ENCODE data around the gene CCNC. TPM values are rescaled to one million over a fixed set of nuclear protein-coding genes. Genes with fewer than 3 reads are reported as not detected.

CCNC gene
- total and polyA plus RNA-seq, 5 donors from 2014 or later, result 32.3 to 48.6 (median 46.6) TPM

DNA sequence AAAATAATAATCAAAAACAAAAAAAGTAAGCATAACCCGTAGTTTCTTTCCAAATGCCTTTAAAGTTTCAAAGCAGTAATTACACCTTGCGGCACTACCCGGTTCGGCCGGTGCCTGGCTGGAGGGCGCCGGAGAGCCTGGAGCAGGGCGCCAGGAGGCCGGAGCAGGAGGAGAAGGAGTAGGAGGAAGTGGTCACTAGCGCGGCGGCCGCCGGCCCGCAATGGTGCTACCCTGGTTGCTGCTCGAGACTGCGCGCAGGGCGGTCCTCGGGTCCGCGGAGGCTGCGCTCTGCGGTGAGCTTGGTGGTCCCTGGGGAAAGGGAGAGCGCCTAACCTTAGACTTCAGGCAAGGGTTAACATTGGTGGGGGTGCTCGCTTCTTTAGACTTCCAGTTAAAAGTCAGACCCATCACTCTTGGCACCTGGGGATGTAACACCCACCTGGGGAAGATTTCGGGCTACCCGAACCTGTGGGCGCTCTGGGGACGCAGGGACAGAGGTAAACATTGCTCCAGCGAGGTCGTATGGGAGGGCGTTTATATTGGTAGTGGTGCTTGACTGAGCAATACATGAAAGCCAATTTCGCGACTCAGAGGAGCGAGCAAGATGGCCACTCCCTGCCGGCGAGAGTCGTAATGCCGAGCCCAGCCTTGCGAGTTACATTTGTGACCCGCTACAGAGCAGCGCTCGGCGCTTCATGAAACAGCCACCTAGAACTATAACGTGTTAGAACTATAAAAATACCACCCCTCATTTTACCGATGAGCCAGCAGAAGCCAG is 47.4 kb downstream of the CCNC start:
- H3K4me1 Mint-ChIP-seq, result peaks cover 5 to 32% (median 22%) of the 10 kb centered on the region in 4 donors
- peak overlapping the region; percentile 93 to 99 (median 98) for H3K27ac Mint-ChIP-seq
- Histone ChIP-seq H3K9me3 (ENCODE audit: control insufficient read depth in 2 of 2, low read length in 2 of 2) (no peaks in the 10 kb centered on the region), H3K4me1 (ENCODE audit: control insufficient read depth, insufficient read depth, low read length, poor library complexity, severe bottlenecking) (peaks cover 5% of the 10 kb centered on the region), H3K36me3 (ENCODE audit: control insufficient read depth, insufficient read depth, low read length) (no peaks in the 10 kb centered on the region), H3K4me3 (ENCODE audit: low read depth, low read length) (peak overlapping the region; percentile 89), H3K27me3 (ENCODE audit: control insufficient read depth, insufficient read depth, low read length) (peaks cover 2% of the 10 kb centered on the region), H3K27ac (ENCODE audit: insufficient read depth, low read length, poor library complexity, severe bottlenecking) (peak overlapping the region; percentile 72)
- DNase-seq (peak; percentile 46 to 87 (median 68)), ATAC-seq (ENCODE audit: low read depth in 2 of 2) (peak; percentile 80 to 87)
- peak overlapping the region; percentile 95 to 98 (median 96) for H3K4me3 Mint-ChIP-seq
- H3K36me3 Mint-ChIP-seq, result no peaks in the 10 kb centered on the region
- peaks cover 0 to under 1% (median 0%) of the 10 kb centered on the region in 7 donors for H3K9me3 Mint-ChIP-seq
- peaks cover 20% of the 10 kb centered on the region for H3K27me3 Mint-ChIP-seq

DNA sequence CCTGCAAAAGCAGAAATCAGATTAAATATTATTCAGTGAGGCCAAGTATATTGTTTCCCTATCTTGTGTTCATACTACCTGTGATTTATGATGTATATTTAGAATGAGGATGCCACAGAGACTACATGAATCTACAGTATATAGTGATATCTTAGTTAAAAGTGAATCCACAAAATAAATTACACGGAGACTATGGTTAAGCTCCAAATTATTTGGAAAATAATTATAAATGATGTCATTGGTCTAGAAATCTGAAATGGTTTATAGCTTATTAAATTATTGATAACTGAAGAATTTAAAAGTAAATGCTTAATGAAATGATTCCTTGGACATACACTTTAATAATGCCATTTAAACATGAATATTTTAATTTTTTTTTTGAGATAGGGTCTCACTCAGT is 49.0 kb downstream of the CCNC start:
- no peaks in the 10 kb centered on the region for H3K9me3 ChIP-seq (ENCODE audit: control insufficient read depth in 2 of 2, low read length in 2 of 2)
- Mint-ChIP-seq H3K36me3 (no peaks in the 10 kb centered on the region), H3K9me3 (peaks cover 0 to 5% (median 0%) of the 10 kb centered on the region in 7 donors), H3K4me3 (peak overlapping the region in 2 of 4 donors; percentile 26 to 61), H3K4me1 (peaks cover 10 to 34% (median 22%) of the 10 kb centered on the region in 4 donors), H3K27ac (no peak overlapping the region), H3K27me3 (peaks cover 22% of the 10 kb centered on the region)
- no peak overlapping the region for H3K4me3 ChIP-seq (ENCODE audit: low read depth, low read length)
- H3K27me3 ChIP-seq (ENCODE audit: control insufficient read depth, insufficient read depth, low read length), result peaks cover 2% of the 10 kb centered on the region
- peaks cover 13% of the 10 kb centered on the region for H3K4me1 ChIP-seq (ENCODE audit: control insufficient read depth, insufficient read depth, low read length, poor library complexity, severe bottlenecking)
- ATAC-seq (ENCODE audit: low read depth in 2 of 2) (no peak), DNase-seq (no peak)
- no peaks in the 10 kb centered on the region for H3K36me3 ChIP-seq (ENCODE audit: control insufficient read depth, insufficient read depth, low read length)
- H3K27ac ChIP-seq (ENCODE audit: insufficient read depth, low read length, poor library complexity, severe bottlenecking), result no peak overlapping the region

DNA sequence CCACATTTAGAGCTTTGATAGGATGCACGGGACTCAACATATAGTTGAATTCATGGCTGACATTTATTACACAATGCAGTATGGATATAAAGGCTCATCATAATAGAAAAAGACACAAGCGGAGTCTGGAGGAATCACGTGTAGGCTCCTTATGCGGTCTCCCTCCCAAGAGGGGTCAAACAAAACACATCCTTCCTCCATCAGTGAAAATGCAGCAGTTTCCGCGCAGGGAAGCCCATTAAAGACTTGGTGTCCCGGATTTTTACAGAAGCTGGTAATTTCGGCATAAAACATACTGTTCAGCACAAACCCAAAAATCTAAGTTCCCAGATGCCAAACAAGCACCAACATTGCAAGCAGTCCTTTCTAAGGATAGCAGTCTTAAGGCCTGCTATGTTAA is 54.4 kb downstream of the CCNC start:
- peak overlapping the region in 1 of 3 donors; percentile 58 for H3K27ac Mint-ChIP-seq
- Histone ChIP-seq H3K4me1 (ENCODE audit: control insufficient read depth, insufficient read depth, low read length, poor library complexity, severe bottlenecking) (peaks cover 15% of the 10 kb centered on the region), H3K9me3 (ENCODE audit: control insufficient read depth in 2 of 2, low read length in 2 of 2) (no peaks in the 10 kb centered on the region), H3K27me3 (ENCODE audit: control insufficient read depth, insufficient read depth, low read length) (peaks cover 2% of the 10 kb centered on the region), H3K27ac (ENCODE audit: insufficient read depth, low read length, poor library complexity, severe bottlenecking) (no peak overlapping the region), H3K4me3 (ENCODE audit: low read depth, low read length) (peak overlapping the region; percentile 67), H3K36me3 (ENCODE audit: control insufficient read depth, insufficient read depth, low read length) (no peaks in the 10 kb centered on the region)
- peak overlapping the region; percentile 92 to 96 (median 96) for H3K4me3 Mint-ChIP-seq
- peaks cover 17% of the 10 kb centered on the region for H3K27me3 Mint-ChIP-seq
- ATAC-seq (ENCODE audit: low read depth in 2 of 2) (no peak), DNase-seq (no peak)
- peaks cover 18 to 31% (median 25%) of the 10 kb centered on the region in 4 donors for H3K4me1 Mint-ChIP-seq
- peaks cover 0 to 5% (median 0%) of the 10 kb centered on the region in 7 donors for H3K9me3 Mint-ChIP-seq
- no peaks in the 10 kb centered on the region for H3K36me3 Mint-ChIP-seq

DNA sequence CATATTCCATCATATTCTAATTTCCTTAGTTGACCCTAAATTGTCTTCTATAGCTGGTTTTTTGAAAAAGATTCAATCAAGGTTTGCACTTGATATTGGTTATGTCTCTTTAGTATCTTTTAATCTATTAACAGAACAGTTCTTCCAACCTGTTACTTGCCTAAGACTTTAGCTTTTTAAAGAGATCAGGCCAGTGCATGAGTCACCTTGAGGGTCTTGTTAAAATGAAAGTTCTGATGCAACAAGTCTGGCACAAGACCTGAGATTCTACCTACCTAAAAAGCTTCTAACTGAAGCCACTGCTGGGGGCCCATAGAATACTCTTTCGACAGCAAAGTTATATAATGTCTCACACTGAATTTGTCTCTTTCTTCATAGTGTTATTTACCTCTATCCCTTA is 56.4 kb downstream of the CCNC start:
- H3K4me3 Mint-ChIP-seq, result peak overlapping the region in 1 of 4 donors; percentile 61

DNA sequence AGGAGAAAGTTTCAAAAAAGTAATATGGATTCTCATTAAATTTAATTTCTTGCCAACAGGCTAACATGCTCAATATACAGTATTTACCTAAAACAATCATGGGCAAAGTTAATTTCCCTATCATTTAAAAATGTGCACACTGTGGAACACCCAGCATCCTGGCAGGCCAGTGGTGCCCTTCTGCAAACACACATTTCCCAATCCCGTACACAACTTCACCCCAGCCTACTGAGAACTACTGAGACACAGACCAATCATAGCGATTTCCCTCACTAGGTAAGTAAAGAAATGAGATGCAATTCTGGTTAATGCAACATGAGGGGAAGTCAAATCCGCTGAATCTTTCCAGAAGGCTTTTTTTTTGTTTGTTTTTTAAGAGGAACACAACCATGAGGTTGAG is 60.8 kb downstream of the CCNC start:
- peaks cover 0 to 3% (median under 1%) of the 10 kb centered on the region in 4 donors for H3K4me1 Mint-ChIP-seq
- no peaks in the 10 kb centered on the region for H3K9me3 Mint-ChIP-seq
- DNase-seq (no peak), ATAC-seq (ENCODE audit: low read depth in 2 of 2) (no peak)
- Histone ChIP-seq H3K27ac (ENCODE audit: insufficient read depth, low read length, poor library complexity, severe bottlenecking) (no peak overlapping the region), H3K36me3 (ENCODE audit: control insufficient read depth, insufficient read depth, low read length) (peaks cover under 1% of the 10 kb centered on the region), H3K27me3 (ENCODE audit: control insufficient read depth, insufficient read depth, low read length) (no peaks in the 10 kb centered on the region), H3K4me3 (ENCODE audit: low read depth, low read length) (no peak overlapping the region), H3K9me3 (ENCODE audit: control insufficient read depth in 2 of 2, low read length in 2 of 2) (no peaks in the 10 kb centered on the region), H3K4me1 (ENCODE audit: control insufficient read depth, insufficient read depth, low read length, poor library complexity, severe bottlenecking) (no peaks in the 10 kb centered on the region)
- H3K36me3 Mint-ChIP-seq, result peaks cover 7% of the 10 kb centered on the region
- H3K27me3 Mint-ChIP-seq, result no peaks in the 10 kb centered on the region
- H3K27ac Mint-ChIP-seq, result no peak overlapping the region
- H3K4me3 Mint-ChIP-seq, result no peak overlapping the region

More for the DNA sequence above, 56.4 kb downstream of the CCNC start:
- peaks cover 4% of the 10 kb centered on the region for H3K36me3 Mint-ChIP-seq
- no peak overlapping the region for H3K27ac Mint-ChIP-seq
- no peak overlapping the region for H3K27ac ChIP-seq (ENCODE audit: insufficient read depth, low read length, poor library complexity, severe bottlenecking)
- peaks cover 18 to 31% (median 25%) of the 10 kb centered on the region in 4 donors for H3K4me1 Mint-ChIP-seq
- H3K27me3 ChIP-seq (ENCODE audit: control insufficient read depth, insufficient read depth, low read length), result peaks cover 2% of the 10 kb centered on the region
- DNase-seq (no peak), ATAC-seq (ENCODE audit: low read depth in 2 of 2) (no peak)
- peaks cover 0 to 5% (median 0%) of the 10 kb centered on the region in 7 donors for H3K9me3 Mint-ChIP-seq
- H3K36me3 ChIP-seq (ENCODE audit: control insufficient read depth, insufficient read depth, low read length), result no peaks in the 10 kb centered on the region
- peaks cover 15% of the 10 kb centered on the region for H3K4me1 ChIP-seq (ENCODE audit: control insufficient read depth, insufficient read depth, low read length, poor library complexity, severe bottlenecking)
- H3K9me3 ChIP-seq (ENCODE audit: control insufficient read depth in 2 of 2, low read length in 2 of 2), result no peaks in the 10 kb centered on the region
- H3K4me3 ChIP-seq (ENCODE audit: low read depth, low read length), result no peak overlapping the region
- peaks cover 8% of the 10 kb centered on the region for H3K27me3 Mint-ChIP-seq

DNA sequence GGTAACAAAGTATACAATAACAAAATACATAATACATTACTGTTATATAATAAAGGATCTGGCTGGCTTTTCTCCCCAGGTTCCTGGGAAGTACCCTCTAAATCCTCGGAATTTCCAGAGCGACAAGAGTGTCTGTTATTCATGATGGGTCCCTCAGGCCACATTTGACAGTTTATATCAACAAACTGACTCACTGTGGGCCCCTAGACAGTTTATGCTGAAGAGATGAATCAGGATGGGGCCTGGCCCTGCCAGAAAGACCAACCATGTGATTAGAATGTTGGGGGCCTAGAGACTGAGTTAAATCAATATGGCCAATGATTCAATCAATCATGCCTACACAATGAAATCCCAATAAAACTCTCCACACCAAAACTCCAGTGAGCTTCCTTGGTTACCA is 66.7 kb downstream of the CCNC start:
- H3K27ac Mint-ChIP-seq, result no peak overlapping the region

DNA sequence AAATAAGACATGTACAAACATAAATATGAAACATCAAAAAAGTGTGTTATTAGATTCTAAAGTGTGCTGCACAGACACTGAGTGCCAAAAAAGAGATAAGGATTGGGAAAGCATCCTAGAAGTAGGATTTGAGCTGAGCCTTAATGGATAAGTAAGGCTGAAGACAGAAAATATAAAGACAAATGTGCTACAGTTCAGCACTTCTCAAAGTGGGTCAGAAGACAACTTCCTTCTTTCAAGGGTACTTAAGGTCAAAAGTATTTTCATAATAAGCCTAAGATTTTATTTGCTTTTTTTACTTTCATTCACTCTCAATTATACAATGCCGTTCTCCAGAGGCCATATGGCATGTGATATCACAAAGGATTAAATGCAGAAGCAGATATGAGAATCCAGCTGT is 70.0 kb downstream of the CCNC start:
- Mint-ChIP-seq H3K4me3 (no peak overlapping the region), H3K9me3 (no peaks in the 10 kb centered on the region), H3K36me3 (peaks cover 32% of the 10 kb centered on the region), H3K4me1 (peaks cover 0 to 13% (median 4%) of the 10 kb centered on the region in 4 donors), H3K27ac (peak overlapping the region in 1 of 3 donors; percentile 49), H3K27me3 (no peaks in the 10 kb centered on the region)
- DNase-seq (no peak), ATAC-seq (ENCODE audit: low read depth in 2 of 2) (no peak)
- no peaks in the 10 kb centered on the region for H3K4me1 ChIP-seq (ENCODE audit: control insufficient read depth, insufficient read depth, low read length, poor library complexity, severe bottlenecking)
- H3K27me3 ChIP-seq (ENCODE audit: control insufficient read depth, insufficient read depth, low read length), result no peaks in the 10 kb centered on the region
- no peaks in the 10 kb centered on the region for H3K9me3 ChIP-seq (ENCODE audit: control insufficient read depth in 2 of 2, low read length in 2 of 2)
- H3K36me3 ChIP-seq (ENCODE audit: control insufficient read depth, insufficient read depth, low read length), result peaks cover 13% of the 10 kb centered on the region
- no peak overlapping the region for H3K27ac ChIP-seq (ENCODE audit: insufficient read depth, low read length, poor library complexity, severe bottlenecking)
- H3K4me3 ChIP-seq (ENCODE audit: low read depth, low read length), result no peak overlapping the region

More for the DNA sequence above, 66.7 kb downstream of the CCNC start:
- Histone ChIP-seq H3K27me3 (ENCODE audit: control insufficient read depth, insufficient read depth, low read length) (no peaks in the 10 kb centered on the region), H3K9me3 (ENCODE audit: control insufficient read depth in 2 of 2, low read length in 2 of 2) (no peaks in the 10 kb centered on the region), H3K36me3 (ENCODE audit: control insufficient read depth, insufficient read depth, low read length) (peaks cover 13% of the 10 kb centered on the region), H3K27ac (ENCODE audit: insufficient read depth, low read length, poor library complexity, severe bottlenecking) (no peak overlapping the region), H3K4me3 (ENCODE audit: low read depth, low read length) (no peak overlapping the region), H3K4me1 (ENCODE audit: control insufficient read depth, insufficient read depth, low read length, poor library complexity, severe bottlenecking) (no peaks in the 10 kb centered on the region)
- Mint-ChIP-seq H3K9me3 (no peaks in the 10 kb centered on the region), H3K27me3 (no peaks in the 10 kb centered on the region), H3K4me1 (peaks cover 0 to 4% (median 4%) of the 10 kb centered on the region in 4 donors), H3K4me3 (no peak overlapping the region), H3K36me3 (peaks cover 30% of the 10 kb centered on the region)
- ATAC-seq (ENCODE audit: low read depth in 2 of 2) (no peak), DNase-seq (no peak)
